GM21447 (cell line): ENCODE measurements around the gene TGFBR1.
A peak's percentile ranks its signal among the peaks of the same experiment; 100 is the strongest.

Experiments
- ATAC-seq: cut with Tn5 transposase; IDR thresholded peaks from one replicate; pipeline ENCODE4 v1.9.1; 2021; ENCODE audit not compliant: unreplicated experiment

TGFBR1 gene

DNA sequence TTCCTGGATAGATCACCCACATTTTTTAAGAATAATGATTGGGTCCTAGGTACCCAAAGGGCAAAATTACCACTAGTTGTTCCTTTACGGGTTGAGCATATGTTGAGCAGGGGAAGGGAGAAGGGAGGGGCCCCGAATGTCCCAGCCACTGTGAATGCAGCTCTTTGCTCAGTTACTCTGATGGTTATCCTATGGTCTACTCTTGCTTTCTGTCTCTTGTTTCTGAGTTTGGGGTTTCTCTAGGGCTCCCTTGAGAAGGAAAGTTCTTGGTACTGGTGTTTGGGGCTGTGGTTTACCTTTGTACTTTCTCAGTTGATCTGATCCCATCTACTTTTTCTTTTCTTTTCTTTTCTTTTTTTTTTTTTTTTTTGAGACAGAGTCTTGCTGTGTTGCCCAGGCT, 61.2 kb downstream of the TGFBR1 start:
- ATAC-seq: no peak

DNA sequence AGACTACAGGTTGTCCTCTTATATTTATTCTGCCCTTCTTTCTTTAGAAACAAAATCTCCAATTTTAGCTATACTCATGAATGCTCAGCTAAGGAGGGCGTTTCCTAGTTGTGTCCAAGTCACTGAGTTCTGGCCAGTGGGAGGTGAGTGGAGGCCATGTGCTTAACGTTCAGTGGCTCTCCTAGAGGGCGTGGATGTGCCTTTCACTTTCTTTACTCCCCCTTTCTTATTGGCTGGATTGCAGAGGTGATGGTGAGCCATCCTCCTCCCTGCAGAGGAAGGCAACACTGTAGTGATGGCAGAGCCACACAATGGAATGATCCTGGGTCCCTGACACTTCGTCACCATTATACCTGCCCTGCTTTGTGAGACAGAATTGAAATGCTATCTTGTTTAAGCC, 62.2 kb downstream of the TGFBR1 start:
- no peak for ATAC-seq

DNA sequence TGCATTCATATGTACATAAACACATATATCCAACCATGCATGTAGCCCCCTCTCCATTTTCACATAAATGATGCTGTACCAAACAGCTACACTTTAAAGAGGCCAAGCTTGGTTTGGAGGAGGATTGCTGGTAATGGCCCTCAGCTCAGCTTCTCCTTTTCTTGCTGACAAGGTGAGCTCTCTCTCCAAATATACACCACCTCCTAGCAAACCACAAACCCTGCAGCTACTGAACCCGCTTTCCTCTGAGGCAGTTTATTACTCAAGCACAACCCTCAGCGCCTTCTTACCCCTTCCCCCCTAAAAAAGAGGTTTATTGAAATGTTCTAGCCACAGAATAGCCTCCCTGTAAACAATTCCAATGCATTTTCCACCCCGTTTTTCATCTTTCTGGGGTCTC, 62.8 kb downstream of the TGFBR1 start:
- no peak for ATAC-seq

DNA sequence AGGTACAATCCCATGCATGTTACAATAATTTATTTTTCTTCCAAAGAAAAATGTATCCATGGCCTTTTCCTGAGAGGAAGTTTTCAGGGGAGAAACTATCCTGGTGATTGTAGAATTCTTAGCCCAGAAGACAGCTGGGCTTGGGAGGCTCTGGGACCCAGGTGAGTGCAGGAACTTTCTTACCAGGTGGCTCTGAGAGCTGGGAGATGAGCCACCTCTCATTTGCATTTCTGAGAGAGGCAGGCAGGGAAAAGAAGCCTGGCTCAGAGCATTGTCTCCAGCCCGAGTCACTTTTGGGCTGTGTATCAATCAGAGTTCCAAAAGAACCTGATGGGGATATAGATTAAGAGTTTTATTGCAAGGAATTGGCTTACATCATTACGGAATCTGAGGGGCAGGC, 64.2 kb downstream of the TGFBR1 start:
- no peak for ATAC-seq

DNA sequence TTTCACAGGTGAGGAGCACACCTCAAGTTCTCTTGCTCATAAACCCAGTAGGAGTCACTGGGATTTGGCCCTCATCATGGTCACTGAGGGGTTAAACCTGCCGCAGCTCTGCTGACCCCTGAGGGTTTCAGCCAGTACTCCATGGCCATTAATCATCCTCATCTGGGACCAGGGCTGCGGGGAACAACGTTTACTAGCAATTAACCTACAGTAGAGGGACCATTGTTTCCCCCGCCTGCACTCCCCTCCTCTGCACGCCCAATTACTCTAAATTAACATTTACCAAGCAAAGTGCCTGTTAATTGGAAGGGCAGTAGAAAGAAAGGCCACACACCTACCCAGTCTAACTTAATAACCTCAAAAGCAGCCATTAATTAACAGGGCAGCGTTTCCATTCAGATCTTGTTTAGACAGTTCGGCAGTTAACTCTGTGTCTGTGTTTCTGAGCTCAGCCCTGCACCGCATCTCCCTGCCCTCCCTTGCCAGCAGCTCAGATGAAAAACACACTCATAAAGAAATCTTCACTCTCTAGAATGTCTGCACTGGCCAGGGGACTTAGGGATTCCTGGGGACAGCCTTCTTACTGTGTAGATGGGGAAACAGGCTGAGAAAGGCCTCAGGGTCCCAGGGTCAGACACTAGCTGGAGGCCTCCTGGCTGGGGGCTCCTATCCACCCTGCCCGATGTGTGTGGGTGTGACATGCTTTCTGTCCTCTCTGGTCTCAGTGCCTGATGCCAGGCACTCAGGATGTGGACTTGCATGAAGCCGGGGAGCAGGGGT, 65.3 kb downstream of the TGFBR1 start:
- ATAC-seq: no peak

DNA sequence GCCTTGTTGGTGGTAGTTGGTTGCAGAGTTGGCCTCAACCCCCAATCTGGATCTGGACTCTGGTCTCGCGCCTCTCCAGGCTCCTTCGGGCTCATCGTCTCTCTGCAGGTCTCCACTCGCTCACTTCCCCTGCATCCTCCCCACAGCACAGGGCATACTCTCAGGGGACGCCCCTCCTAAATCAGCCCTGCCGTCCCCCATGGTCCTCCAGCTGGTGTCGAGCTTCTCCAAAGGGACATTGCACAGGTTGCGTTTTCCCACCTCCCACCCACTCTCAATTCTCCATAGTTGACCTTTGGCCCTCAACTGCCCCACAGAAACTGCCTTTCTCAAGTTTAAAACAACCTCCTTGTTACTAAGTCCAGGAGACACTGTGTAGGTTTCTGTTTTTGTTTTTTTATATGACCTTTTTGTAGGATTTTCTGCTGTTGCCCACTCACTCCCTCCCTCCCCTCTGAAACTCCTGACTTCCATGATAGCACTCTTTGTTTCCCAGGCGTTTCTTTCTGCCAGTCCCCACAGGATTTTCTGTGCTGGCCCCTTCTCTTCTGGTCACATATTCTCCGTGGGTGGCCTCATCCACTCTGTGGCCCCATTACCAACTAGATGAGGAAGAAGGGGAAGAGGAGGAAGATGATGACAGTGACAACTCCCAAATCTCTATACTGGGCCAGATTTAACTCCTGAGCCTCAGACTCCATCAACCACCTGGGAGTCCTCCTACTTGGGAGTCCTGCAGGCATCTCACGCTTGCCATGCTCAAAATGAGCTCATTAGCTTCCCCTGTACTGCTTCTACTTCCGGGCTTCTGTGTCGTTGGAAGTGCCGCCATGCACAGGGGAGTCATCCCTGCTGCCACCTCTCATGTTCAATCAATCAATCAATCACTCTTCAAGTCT, 66.6 kb downstream of the TGFBR1 start:
- ATAC-seq: no peak

DNA sequence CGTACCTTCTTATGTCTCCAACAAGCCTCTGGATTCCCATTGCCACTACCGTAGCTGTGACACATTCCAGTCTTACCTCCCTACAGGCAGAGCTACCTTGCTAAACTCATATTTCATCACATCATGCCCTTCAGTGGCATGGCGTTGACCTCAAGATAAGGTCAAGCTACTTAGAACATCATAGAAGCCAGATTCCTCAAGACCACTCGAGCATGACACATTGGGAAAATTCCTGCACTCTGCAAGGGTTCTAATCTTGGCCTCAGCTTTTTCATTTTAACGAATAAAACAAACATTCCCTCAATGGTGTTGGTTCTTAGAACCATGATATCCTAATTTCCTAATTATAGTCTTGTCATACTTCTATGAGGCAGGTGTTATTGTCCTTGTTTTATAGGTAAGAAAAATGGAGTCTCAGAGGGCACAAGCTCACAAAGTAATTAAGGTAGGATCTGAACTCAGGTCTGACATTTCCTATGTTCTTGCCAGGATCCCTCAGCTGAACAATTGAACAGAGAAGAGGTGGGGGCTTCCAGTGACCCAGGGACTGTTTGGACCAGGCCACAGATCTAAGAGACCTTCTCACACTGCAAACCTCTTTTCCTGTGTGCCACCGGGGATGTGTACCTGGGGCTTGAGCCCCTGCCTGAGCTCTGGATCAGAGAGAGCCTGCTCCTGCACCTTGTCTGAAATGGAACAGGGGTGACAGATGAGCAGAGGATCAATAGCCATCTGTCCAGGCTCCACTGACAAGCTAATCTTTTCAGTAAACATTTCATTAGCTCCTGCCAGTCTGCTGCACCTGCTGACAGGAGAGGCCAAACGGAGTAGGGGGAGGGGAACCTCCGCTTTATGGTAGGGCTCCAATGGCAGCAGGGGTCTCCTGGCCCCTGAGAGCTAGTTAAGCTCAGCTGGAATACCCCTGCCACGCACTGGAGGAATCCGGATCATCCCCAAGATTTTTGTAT, 67.5 kb downstream of the TGFBR1 start:
- ATAC-seq: no peak

DNA sequence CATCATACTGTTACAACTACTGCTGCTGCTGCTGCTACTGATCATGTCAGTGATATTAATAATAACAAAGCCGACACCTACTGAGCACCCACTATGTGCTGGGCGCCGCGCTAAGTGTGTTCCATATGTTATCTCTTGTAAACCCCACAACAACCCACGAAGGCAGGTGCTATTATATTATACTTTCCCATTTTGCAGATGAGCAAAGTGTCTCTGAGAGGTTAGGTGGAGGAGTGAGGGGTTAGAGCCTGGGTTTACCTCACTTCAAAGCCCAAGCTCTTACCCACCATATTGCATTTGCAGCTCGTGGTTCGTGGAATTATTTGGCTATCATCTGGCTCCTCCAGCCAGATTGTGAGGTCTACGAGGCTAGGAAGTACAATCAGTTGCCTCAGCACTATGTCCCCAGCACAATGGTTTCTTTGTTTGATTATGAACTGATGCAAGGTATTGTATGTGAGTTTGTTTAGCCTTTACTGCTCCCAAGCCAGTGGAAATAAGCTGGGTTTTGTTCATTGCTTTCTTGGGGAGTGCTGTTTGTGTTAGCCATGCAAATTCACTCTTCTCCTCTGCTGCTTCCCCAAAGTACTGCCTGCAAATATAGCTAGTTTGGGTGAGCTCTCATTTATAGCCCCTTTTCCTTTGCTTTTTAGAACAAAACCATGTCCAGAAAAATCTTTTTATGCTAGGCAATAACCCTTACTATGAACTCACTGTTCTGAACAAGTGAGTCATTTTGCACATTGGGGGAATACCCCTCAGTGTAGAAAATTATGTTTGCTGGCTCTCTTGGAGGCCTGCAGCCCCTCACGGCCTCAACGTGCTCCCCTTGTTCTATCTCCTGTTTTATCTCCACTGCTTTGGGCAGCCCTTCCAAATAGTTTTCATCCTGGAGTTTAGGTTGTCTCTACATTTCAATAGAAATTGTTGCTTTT, 68.9 kb downstream of the TGFBR1 start:
- no peak for ATAC-seq

DNA sequence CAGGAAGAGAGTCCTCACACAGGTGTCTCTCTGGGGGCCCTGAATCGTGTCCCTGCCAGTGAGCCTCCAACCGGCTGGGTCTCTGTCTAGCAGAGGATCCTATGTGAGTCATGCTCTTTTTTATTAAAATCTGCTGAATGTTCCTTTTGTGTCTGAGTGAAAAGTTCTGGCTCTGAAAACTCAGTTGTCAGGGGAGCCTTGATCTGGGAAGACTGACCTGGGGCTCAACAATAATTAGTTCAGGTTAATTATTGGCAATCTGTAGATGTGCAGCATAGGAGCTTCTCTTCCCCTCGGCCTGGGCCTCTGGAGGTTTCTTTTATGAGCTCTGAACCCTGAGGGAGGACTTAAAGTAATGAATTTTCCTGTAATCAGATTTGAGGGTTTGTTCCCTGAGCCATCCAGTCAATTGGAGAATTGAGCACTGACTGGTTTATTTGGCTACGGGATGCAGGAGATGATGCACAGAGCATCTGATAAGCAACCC, 71.7 kb downstream of the TGFBR1 start:
- no peak for ATAC-seq

DNA sequence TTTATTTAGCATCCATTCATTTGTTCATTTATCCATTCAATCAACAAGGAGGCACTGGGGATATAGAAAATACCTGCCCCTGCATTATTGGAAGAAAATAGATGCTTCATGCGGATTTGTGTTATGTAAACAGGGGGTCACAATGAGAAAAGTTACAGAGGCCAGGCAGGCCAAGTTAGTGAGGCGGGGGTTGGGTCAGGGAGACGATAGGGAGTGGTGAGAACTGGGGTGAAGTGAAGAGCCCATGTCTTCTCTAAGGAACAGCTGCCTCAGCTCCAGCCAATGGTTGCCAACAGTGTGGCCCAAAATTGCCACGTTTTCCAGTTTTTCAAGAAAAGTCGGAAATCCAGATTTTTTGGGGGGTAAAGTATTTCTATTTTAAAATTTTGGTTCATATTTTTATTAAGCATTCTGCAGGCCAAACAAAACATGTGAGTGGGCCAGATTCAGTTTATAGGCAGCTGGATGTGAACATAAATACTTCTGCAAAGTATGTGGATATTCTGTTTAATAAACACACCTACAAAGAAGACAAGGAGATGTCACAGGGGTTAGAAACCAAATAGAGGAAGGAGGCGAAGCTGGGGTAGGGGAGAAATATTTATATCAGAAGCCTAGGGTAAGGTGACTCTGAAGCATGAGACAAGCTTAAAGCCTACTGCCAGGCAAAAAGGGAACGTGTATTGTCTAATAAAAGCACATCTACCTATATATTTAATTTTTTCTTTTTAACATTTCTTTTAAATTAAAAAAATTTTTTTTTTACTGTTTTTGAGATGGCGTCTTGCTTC, 72.9 kb downstream of the TGFBR1 start:
- no peak for ATAC-seq

DNA sequence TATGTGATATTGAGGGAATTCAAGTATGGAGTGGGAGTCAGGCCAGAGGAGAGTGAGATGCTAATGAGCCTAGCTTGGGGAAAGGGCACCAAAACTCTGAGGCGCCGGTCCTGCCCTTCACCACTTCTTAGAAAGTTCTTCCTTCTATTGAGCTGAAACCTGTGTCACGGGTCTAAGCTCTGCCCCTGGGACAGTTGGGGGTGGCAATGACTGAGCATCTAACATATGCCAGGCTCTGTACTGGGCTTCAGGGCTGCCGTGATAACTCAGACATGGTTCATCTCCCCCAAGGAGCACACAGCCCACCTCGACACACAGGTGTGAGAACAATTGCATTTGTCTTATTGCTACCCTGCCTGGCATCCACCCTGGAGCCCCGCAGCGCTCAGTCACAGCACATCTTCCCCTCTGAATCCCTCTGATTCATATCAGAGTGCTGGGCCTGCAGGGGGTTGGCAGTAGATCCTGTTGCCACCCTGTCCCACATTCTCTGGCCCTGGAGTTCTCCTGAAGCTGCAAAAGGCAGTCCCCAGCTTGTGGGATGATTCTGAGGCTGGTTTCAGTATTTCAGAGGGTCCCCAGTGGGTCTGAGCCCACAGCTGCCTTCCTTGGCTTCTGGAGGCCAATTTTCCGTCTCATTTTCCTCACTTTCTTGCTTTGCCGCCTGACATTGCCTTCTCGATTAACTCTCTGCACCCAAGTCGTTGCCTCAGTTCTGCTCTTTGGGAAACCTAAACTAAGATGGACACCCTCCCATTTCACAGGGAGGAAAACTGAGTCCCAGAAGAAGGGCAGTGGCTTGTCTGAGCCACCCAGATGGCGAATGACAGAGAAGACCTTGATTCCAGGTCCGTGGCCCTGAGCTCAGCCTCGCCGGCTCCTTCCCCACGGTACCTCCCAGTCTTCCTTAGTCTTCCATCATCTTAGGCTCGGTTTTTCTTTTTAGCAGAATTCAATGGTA, 74.3 kb downstream of the TGFBR1 start:
- no peak for ATAC-seq

DNA sequence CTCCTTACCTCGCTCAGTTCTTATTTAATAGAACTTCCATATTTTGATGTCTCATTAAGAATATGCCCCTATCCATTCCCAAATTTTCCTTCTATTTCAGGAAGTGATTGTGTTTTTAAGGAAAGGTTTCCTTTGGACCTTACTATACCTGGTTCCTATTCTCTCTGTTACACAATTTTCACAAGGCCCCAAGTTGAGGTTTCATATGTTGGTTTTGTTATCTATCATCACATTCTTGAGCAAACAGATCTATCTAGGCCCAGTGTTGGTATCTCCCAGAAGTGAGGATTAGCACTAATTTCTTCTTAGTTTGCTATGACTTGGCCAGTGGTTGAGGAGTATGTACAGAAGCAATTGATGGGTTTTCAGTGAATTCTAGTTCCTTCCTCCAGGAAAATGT, 75.3 kb downstream of the TGFBR1 start:
- ATAC-seq: peak; percentile 33

DNA sequence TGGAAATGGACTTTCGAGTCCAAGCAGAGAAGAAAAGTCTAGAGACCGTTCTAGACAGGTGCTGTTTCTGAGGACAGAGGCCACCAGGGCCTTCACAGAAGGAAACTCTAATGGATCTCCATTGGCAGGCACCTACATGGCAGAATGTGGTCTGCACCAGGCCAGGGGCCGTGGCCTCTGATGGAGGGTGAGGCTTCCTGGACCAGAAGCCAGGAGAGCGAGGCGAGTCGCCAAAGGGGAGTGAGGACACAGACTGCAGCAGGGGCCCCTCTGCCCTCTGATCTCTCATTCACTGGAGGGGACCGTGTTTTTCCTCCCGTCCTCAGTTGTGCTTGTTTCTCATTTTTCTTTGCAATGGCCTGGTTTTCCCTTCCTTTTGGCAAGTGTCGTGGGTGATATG, 75.7 kb downstream of the TGFBR1 start:
- no peak for ATAC-seq

DNA sequence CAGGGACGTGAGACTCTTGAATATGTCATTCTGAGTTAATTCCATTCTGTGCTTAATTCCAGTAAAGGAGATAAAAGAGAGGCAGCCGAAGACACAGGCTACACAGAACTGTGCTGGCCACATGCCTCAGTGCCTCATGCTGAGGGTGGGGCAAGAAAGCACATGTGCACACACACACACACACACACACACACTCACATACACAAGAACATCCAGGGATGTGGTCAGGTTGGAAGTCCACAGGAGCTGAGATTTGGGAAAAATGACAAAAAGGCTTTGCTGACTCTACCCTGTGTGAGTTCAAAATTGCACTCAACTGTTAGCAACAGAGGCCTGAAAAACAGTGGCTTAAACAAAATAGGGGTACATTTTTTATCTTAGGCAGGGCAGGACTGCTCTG, 76.3 kb downstream of the TGFBR1 start:
- no peak for ATAC-seq

DNA sequence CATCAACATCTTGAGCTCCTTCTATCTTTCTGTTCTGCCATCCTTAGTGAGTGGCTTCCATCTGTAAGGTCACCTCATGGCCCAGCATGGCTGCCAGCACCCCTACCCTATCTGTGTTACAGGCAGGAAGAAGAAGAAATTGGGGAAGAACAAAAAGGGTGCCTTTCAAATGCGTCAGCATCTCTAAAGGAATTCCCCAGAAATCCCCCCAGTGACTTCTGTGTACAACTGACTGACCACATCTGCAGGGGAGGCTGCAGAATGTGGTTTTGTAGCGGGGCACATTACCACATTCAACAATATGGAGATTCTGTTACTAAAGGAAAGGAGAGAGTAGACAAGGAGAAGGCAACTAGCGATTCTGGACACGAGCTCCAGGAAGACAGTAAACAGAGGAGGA, 76.7 kb downstream of the TGFBR1 start:
- peak; percentile 51 for ATAC-seq

DNA sequence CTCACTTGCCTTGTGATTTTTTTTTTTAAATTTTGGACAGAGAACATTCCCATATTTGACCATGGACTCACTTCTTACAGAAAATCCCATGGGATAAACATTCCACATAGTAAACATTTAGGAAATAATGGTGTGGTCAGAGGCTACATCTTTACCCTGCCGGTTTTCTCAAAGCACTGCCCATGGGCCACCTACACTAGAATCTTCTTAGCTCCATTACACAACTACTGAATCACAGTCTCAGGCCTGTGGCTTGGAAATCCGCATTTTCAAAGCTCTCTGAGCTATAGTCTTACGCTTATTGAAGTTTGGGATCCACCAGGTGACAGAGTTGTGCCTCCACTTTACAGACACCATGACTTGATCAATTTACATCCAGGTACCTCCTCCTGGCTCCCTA, 77.4 kb downstream of the TGFBR1 start:
- ATAC-seq: no peak

DNA sequence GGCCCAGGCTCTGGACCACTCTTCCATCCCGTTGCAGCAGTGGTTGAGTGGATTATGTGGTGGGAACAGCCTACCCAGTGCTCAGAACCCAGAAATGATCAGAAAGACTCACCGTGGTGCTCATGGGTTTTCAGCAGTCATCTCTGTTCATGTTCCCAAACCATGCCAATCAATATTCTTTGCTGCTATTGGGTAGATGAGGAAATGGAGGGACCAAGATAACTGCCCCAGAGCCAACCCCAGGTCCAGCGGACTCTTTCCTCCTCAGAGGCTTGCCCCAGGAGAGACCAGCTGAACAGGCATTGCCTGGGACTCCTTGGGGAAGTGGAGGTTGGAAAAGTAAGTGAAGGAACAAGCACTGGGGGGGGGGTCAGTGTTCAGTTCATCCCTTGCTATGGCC, 78.7 kb downstream of the TGFBR1 start:
- ATAC-seq: no peak

DNA sequence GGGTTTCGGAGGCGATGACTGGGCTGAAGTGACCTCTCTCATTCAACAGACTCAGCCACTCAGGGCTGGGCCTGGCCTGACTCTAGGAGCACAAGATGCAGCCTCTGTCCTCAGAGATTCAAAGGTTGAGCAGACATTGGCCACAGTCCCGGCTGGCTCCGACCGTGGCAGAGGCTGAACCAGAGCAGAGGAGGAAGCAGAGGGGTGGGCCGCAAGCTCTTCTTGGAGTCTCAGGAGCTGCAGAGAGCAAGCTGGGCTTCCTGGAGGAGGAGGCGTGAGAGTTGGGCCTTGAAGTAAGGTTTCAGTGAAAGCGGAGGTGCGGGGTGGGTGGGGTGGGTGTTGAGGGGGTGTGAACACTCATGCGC, 79.2 kb downstream of the TGFBR1 start:
- no peak for ATAC-seq
